Measurements from ENCODE around the gene AP2A2.

- TF ChIP-seq CTCF (IDR thresholded peaks at IDR 0.05 in 8 of 11, conservative IDR thresholded peaks at IDR 0.05 in 3 of 11) (no peak), POLR2AphosphoS5 (IDR thresholded peaks at IDR 0.05) (peak in 2 of 3 donors; percentile 27 to 28), POLR2A (IDR thresholded peaks at IDR 0.05) (no peak)
Measured at GRCh38 chr11:993632-994167, 68.0 kb downstream of the AP2A2 start.
